Fibroblast of skin of right biceps (primary cell): Measurements from ENCODE around the gene TOP3A.

Experiments used
- DNase-seq: peaks from one replicate; pipeline ENCODE4 v3.0.0-alpha.2; 2013

The TOP3A gene

GRCh38 chr17:18230288-18231141 is 84.3 kb downstream of the TOP3A start:
- DNase-seq, result no peak

GRCh38 chr17:18229771-18230170 is 85.0 kb downstream of the TOP3A start:
- no peak for DNase-seq

- DNase-seq, result no peak
Measured at GRCh38 chr17:18229254-18229653, 85.5 kb downstream of the TOP3A start.

DNA sequence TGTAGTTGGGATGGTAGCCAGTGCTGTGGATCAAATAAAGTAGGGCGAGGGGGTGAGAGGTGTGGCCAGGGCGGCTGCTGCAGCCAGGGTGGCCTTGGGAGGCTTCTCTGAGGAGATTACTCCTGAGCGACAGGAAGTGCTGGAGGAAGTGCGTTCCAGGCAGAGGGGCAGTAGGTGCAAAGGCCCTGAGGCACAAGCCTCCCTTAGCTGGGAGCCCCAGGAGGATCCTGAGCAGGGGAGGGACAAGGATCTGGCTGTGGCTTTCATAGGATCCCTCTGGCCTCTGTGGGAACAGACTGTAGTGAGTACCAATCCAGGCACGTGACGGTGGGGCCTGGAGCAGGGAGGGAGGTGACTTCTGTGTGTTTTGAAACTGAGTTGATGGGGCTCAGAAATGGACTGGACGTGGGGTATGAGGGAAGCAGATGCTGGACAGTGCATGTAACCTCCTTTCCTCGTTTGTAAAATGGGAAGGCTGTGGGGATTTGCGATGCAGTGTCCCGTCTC is 86.6 kb downstream of the TOP3A start:
- no peak for DNase-seq

- no peak for DNase-seq
Measured at GRCh38 chr17:18227635-18228034, 87.2 kb downstream of the TOP3A start.

GRCh38 chr17:18226284-18226945 is 88.4 kb downstream of the TOP3A start:
- DNase-seq, result no peak

DNA sequence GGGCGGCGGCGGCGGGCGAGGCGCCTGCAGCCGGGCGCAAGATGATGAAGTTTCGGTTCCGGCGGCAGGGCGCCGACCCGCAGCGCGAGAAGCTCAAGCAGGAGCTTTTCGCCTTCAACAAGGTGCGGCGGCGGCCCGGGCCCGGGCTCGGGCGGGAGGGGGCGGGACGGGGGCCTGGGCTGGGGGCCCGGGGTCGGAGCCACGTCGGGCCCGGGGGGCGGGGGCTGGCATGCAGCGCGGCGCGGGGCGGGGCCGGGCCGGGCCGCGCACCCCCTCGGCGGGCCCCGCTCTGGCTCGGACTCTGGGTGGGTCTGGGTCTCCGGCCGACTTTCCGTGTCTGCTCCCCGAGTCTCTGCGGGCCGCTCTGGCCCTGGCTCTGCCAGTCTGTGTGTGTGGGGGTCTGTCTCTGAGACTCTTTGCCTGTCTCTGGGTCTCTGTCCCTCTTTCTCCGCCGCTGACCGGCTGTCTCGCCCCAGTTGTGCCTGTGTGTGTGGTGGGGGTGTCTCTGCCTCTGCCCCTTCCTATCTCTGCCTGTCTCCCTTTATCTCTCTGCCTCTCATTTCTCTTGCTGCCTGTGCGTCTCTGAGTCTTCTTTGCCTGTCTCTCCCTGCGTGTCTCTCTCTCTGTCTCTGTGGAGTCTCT is 89.0 kb downstream of the TOP3A start:
- DNase-seq, result no peak

GRCh38 chr17:18225121-18225641 is 89.6 kb downstream of the TOP3A start, which contains the start of gene LLGL1:
LLGL1 (plus strand) TSS chr17:18225635; CDS start chr17:18225683, 48 bp downstream.
- peak; percentile 97 for DNase-seq

DNA sequence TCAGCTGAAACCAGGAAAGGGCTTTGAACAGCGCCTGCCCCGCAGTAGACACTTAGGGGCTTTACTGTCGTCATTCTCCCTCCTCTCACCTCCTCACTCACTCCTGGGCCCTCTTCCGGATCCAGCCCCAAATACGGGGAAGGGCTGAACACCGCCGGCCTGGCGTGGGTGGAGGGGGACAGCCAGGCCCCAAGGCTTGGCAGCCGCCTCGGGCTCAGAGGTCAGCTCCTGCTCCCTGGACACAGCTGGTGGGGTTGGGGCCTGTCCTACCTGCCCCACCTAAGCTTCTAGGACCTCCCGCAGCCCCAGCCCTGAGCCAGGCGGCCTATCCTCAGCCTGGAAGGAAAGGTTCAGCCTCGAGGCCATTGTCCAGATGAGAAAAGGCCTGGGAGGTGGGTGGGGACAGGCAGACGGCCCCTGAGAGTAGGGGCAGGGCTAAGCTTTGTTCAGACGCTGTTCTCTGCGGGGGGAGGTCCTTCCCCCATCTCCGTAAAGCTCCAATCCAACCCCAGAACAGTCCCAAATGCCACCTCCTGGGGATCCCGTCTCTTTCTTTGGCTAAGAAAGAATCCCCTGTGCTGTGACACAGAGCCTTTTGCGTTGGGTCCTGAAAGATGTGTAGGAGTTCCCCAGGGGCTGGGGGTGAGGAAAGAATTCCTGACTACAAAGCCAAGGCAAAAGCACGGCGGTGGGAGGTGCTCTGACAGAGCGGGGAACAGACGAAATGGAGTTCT is 90.2 kb downstream of the TOP3A start:
- peak; percentile 59 for DNase-seq

DNA sequence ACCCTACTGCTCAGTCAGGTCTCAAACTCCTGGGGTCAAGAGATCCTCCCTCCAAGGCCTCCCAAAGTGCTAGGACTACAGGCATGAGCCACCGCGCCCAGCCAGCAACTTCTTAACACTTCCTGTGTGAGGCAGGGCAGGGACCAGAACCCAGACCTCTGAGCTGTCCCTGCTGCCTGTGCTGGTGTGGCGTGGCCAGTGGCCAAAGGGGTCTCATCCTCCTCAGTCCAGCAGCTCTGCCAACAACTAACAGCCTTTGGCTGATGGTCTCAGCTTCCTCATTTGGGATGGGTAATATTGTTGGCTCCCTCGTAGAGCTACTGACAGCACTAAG is 90.8 kb downstream of the TOP3A start:
- no peak for DNase-seq
